OCI-LY7 (cell line): Measurements from ENCODE around the gene GALNT7.

Experiments
- CTCF ChIP-seq: fragments of 200-600 bp; sonication (generic); conservative IDR thresholded peaks from 2 replicates; pipeline ENCODE4 v1.5.1; 2014; ENCODE audit warnings: mild to moderate bottlenecking, antibody characterized with exemption, low read length, moderate library complexity, mixed read lengths
- EZH2phosphoT487 ChIP-seq: fragments of 200-600 bp; sonication (generic); IDR thresholded peaks from 2 replicates; pipeline ENCODE4 v1.6.1; 2018; ENCODE audit warnings: low read depth, borderline replicate concordance, mild to moderate bottlenecking, mixed run types, antibody characterized with exemption, low read length, moderate library complexity, mixed read lengths

- TF ChIP-seq CTCF (no peak), EZH2phosphoT487 (no peak)
These were observed 69.2 kb downstream of the GALNT7 start for GRCh38 chr4:173237762-173238161.
